Spleen (tissue), 7 donors: Measurements from ENCODE around the gene OR2T11.

Source experiments
- CTCF ChIP-seq, 11 experiments: fragments of 200-600 bp in 7 of 11; fragments of 450-650 bp in 4 of 11; sonication (generic) in 4 of 11; IDR thresholded peaks in 8 of 11; conservative IDR thresholded peaks in 3 of 11; 1 replicate in 7 of 11; 2 replicates in 4 of 11; pipeline versions ENCODE4 v1.4.0 to v1.8.0; 2016 to 2021; ENCODE audit warnings: antibody characterized with exemption in 11 of 11, inconsistent platforms in 4 of 11, mild to moderate bottlenecking in 1 of 11
- POLR2A ChIP-seq, 3 donors: fragments of 450-650 bp; IDR thresholded peaks; one replicate each; pipeline ENCODE4 v1.5.1; 2017; ENCODE audit warnings: antibody characterized with exemption in 3 of 3, mild to moderate bottlenecking in 1 of 3
- POLR2AphosphoS5 ChIP-seq, 3 donors: sonication (generic); formaldehyde crosslinking; IDR thresholded peaks; one replicate each; pipeline ENCODE4 v1.5.1; 2017; ENCODE audit warnings: antibody characterized with exemption in 3 of 3
- donor health status: DM: no; HTN: no; CAD: no; lungs with moderate emphysema.
- donor health status: DM: no; HTN: no; CAD: no.
- donor health status: DM: no; HTN: no; CAD: no.

- TF ChIP-seq CTCF (IDR thresholded peaks at IDR 0.05 in 8 of 11, conservative IDR thresholded peaks at IDR 0.05 in 3 of 11) (no peak), POLR2A (IDR thresholded peaks at IDR 0.05) (no peak), POLR2AphosphoS5 (IDR thresholded peaks at IDR 0.05) (no peak)
These were observed 3.4 kb downstream of the OR2T11 start for GRCh38 chr1:248631354-248632008.
